GM18858 (cell line): Measurements from ENCODE around the gene AP1S3.
"Not testable (repeated sequence)": the region's sequence is repeated elsewhere in the genome, so short reads cannot be mapped to it uniquely, and the experiment has no call there.

Experiments
- ATAC-seq: cut with Tn5 transposase; IDR thresholded peaks from one replicate; pipeline ENCODE4 v1.9.1; 2021; ENCODE audit not compliant: unreplicated experiment

The AP1S3 gene

DNA sequence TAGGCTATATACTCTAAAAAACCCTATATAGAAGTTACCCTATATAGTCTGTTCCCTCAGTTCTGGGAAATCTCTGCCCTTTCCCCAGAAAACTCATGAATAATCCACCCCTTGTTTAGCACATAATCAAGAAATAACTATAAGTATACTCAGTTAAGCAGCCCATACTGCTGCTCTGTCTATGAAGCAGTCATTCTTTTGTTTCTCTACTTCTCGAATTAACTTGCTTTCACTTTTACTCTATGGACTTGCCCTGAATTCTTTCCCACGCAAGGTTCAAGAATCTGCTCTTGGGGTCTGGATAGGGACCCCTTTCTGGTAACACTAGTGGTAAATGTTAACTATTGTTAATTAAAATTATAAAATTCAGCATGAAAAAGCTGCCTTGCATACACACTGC is 17.4 kb upstream of the AP1S3 start:
- ATAC-seq, result peak; percentile 70

DNA sequence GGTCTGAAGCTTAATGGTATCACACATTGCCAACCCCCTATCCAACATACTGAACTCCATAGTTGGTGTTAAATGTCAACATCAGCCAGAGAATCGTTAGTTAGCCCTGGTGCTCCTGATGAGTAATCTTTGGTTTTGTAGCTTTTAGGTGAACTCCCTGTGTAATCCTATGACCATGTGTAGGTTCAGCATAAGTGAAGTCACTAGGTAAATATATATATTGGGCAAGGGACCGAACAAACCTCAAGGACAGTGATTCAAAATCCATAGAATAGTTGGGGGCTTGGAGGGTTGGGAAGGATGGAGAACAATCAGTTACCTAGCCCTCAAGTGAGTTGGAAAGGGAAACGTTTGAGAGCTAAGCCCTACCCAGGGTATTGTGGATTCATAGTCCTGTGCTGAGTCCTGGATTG is 16.0 kb upstream of the AP1S3 start:
- no peak for ATAC-seq

DNA sequence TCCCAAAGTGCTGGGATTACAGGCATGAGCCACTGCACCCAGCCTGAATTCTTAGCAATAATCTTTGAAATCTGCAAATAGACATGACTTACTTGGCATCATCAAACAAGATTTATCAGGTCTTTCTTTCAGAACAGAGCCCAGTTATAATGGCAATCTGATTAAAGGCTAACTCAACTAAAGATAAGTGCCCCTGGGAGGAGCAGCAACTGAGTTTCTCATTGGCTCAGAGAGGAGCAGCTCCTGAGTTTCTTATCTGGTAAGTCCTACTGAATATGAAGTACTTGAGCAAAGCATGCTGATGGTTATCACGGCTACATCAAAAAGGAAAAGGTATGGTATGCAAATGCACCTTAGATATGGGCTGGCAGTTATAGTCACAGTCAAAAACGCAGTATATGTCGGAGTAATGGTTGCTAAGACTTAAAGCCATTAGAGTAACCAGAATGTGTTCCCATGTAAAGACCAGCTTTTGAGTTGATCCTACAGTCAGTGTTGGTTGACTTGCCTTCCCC is 15.0 kb upstream of the AP1S3 start:
- ATAC-seq, result no peak

DNA sequence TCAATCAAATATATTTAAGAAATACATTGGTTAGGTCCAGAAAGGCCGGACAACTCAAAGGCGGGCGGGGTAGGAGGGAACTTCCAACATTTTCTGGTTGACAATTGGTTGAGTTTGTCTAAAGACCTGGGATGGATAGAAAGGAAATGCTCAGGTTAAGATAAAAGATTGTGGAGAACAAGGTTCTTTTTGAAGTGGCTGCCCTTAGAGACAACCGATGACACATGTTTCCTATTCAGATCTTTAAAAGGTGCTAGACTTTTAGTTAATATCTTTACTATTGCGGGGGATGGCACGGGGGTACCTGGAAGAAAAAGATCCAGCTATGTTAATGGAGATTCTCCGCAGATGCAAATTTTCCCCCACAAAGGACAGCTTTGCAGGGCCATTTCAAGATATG is 10.0 kb upstream of the AP1S3 start:
- ATAC-seq, result no peak

DNA sequence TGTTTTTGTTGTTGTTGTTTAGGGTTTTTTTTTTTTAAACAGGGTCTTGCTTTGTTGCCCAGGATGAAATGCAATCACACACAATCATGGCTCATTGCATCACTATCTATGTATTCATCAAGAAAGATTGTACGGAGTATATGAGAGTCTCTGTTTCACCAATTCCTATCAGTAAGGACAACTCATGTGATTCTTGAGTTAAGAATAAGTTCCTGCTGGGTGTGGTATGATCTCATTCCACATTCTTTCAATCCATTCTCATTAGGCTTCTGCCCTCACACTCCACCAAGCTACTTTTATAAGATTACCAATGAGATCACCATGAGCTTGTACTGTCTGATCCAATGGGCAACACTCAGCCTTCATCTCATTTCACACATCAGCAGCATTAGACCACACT is 9.1 kb upstream of the AP1S3 start:
- ATAC-seq, result no peak

DNA sequence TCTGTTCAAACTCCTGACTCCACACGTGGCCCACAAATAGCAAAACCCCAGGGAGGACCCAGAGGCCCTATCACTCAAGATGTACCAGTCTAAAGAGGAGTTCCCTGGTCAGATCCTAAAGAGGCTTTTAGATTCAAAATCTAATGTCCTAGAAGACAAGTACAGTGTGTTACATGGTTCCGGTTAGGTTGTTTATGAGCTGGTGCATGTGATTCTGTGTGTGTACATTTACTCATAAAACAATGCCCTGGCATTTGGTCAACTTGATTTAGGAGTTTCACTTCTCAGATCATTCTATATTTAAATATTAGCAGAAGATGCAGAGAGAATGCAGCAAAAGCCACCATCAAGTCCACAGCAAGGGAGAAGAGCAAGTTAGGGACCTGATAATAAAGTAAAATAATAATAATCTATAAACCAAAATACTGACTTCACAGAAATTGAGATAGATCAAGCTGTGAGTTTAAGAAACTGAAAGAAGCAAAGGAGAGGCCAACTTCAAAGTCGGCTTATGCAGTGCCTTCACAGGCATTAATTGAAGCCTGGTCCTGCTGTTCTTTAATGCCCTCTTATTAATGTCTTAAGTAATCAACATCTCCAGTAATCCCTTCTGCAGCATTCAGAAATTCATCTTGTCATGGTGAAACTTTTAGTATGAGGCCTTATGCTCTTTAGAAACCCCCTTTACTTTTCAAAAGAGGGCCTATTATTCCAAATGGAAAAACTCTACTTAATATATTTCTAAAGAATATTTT is 4.2 kb upstream of the AP1S3 start:
- no peak for ATAC-seq

DNA sequence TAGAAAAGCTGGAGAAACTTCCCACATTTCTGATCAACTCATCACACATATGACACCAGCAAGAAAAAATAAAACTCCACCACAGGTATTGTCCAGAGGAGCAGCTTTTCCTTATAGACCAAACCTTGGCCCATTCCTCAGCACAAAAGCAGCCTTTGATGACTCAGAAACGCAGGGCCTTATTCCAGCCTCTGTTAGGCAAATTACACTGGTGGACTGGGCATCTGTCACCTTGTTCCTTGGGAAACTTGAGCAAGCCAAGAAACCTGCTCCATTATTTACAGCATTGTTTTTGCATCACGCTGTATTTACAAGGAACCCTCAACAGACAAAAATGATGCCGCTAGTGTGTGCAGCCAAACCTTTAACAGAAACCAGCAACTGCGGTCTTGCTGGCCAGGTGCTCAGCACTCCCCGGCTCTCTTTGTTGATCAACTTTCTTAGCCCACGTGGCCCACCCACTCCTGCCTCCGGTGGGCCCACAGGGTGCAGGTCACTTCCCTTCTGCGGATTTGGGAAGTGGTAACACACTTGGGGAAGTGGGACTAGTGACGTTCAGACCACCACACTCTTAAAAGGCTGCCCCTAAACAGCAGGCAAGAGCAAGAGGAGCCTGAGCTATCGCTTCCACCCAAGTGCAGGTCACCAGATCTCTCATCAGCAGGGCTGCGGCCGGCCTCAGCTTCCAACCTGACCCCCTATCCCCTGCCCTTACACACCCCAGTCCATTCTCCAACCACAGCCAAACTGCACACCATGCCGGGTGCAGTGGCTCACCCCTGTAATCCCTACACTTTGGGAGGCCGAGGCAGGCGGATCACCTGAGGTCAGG is 1.5 kb downstream of the AP1S3 start:
- ATAC-seq, result peak; percentile 67

DNA sequence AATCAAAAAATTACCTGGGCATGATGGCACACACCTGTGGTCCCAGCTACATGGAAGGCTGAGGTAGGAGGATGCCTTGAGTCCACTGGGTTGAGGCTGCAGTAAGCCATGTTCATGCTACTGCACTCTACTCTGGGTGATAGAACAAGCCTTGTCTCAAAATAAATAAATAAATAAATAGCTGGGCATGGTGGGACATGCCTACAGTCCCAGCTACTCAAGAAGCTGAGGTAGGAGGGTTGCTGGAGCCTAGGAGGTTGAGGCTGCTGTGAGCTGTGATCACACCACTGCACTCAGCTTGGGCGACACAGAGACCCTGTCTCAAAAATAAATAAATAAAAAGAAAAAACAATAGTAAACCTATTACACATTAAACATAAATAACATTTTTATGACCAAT is 3.0 kb downstream of the AP1S3 start:
- ATAC-seq, result no peak

DNA sequence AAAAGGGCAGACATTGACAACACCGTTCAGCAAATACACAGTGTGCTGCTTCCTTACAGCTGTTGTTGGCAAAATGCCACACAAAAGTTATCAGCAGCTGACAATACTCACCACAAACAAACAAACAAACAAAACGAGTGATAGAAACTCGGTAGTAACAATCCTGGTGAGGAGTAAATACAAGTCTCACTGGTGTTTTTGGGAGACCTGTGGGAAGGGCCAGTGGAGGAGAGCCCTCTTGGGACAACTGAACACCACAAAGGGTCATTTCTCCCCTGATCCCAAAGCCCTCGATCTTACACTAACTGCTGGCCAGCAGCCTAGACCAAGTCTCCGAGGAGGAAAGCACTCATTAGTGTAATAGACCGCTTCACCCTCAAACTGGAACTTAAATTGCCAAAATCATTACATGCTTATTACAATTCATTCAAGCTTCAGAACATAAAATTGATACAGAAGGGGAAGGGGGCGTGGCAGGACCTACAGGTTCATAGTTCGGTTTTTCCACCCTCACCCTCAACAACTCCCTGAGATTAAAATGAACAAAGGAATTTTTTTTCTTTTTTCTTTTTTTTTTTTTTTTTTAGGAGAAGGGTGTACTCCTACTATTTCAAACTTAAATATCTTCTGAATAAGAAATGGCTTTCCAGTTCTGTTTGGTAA is 5.0 kb downstream of the AP1S3 start:
- no peak for ATAC-seq

DNA sequence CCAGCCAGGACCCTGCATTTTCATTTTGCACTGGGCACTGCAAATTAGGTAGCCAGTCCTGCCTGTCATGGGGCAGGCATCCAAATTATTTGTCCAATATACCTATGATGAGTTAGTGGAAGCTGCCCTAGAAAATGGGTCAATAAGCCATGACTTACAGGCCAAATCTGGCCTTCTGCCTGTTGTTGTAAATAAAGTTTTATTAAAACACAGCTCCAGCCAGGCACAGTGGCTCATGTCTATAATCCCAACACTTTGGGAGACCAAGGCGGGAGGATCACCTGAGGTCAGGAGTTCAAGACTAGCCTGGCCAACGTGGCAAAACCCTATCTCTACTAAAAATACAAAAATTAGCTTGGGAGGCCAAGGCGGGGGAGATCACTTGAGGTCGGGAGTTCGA is 8.3 kb downstream of the AP1S3 start:
- ATAC-seq, result no peak

DNA sequence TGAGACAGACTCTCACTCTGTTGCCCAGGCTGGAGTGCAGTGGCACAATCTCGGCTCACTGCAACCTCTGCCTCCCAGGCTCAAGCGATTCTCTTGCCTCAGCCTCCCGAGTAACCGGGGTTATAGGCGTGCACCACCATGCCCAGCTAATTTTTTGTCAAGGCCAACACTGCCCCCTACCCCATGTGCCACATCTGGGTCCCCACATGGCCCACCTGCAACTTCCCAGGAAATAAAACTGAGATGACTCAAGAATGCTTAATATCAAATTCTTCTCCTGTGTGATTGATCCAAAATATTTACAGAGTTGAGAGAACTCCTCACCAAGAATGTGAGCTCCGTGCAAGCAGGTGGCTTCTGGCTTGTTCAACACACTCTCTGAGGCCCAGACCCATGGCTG is 9.1 kb downstream of the AP1S3 start:
- no peak for ATAC-seq

DNA sequence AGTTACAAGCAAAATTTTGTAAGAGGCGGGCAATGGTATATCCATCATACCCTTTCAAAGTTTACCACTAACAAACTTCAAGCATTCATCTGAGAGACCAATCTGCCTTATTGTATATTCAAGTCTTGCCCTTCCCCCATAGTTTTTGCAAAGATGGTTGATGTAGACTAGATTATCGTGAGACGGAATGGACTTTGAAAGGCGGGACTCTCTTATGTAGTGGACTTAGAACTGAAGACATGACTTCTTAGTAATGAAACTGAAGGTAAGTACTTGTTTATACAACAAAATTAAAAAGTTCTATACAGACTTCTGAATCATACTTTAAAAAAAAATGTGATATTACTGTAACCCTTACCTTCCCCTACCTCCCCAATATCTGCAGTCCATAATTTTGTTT is 10.4 kb downstream of the AP1S3 start:
- ATAC-seq, result no peak

DNA sequence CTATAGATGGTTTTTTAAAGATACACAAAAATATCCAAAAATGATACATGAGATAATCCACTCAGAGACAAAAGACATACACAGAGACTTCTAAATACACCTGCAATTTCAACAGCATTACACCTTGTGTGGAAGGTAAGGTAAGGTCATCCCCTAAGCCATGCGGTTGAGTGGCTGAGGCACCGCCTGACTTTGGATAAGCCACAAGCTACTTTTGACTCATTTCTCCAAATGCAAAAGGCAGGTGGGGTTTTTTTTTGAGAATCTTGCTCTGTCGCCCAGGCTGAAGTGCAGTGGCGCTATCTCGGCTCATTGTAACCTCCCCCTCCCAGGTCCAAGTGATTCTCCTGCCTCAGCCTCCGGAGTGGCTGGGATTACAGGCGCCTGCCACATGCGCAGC is 13.1 kb downstream of the AP1S3 start:
- no peak for ATAC-seq

DNA sequence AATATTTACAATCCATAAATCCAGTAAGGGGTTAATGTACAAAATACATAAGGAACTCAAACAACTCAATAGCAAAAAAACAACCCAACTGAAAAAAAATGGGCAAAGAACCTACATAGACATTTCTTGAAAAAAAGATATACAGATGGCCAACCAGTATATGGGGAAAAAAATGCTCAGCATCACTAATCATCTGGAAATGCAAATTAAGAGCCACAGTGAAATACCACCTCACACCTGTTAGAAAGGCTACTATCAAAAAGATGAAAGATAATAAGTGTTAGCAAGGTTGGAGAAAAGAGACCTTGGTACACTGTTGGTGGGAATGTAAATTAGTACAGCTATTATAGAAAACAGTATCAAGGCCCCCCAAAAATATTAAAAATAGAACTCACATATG is 14.6 kb downstream of the AP1S3 start:
- ATAC-seq, result peak; percentile 52

DNA sequence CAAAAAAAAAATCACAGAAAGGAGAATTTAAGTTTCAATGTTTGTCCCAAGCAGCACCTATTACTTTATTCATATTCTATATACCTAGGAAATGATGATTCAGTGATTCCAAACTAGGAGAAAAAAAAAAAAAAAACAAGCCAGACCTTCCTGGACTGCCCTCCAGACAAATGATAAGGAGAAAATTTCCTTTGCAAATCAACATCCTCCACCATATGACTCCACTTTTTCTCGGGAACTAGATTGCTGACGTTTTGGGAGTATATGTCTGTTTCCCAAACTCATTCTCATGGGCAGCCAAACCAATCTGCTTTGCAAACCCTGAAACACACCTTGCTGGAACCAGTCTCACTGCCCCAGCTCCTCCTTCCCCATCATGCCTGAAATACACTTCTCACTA is 16.8 kb downstream of the AP1S3 start:
- ATAC-seq, result no peak

DNA sequence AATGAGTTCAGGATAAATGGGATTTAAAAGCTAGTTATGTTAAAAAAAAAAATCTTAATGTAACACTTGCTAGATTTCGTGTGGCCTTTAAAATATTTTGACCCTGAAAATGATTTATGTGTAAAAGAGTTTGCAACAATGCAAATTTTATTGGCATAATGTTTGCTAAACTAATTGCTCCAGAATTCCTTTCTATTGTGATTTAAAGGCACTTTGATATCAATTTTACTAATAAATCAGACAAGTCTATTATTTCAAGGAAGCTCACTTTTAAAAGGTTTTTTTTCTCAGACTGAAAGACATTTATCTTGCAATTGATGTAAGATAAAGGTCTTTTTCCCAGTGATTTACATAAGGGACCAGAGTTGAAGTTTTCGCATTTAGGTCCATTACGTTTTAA is 17.5 kb downstream of the AP1S3 start:
- ATAC-seq, result no peak

DNA sequence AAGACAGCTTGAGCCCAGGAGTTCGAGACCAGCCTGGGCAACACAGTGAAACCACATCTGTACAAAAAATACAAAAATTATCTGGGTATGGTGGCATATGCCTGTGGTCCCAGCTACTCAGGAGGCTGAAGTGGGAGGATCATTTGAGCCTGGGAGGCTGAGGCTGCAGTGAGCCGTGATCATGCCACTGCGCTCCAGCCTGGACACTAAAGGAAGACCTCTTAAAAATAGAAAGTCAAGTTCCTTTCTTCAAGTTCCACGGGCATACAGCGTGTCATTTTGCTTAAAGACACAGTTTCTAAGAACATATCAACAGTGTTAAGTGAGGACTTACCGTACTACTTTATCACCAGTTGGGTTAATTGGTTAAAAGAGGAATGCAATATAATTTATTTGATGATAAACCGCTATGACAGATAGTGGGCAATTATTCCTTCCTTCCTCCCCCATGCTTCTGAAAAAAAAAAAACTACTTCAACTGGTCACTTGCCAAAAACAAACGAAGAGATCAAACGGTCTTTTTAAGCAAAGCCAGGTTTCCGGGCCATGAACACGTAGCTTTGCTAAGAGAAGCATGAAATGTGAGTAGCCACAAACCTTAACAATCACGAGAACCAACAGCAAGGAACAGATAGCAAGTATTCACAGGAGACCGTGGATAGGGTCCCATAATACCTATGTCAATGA is 21.4 kb downstream of the AP1S3 start:
- ATAC-seq, result no peak

DNA sequence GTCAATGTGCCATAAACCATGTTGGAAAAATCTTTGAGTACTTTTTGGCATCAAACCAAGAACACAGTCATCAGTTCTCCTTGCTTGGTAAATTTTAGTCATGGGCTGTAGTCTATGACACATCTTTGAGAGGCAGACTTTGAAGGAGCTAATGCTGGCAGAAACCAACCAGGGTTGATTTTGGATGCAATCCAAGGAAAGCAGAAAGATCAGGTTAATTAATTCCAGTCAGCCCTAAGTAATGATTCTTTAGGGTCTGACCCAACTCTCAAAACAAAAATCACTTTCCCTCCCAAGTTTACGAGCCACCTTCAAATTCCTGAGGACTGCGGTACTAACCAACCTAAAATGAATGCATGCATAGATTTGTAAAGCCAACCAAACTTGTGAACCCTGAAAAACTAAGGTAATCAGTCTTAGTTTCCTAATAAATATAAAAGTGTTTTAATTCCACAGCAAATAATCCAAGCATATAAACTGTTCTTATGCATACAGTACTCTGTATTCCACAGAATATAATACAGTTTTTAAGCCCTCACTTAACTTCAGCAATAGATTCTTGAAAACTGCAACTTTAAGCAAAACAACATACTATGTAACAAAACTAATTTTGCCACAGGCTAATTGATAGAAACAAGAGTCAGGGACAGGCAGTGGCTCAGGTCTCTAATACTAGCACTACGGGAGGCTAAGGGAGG is 22.0 kb downstream of the AP1S3 start:
- no peak for ATAC-seq

DNA sequence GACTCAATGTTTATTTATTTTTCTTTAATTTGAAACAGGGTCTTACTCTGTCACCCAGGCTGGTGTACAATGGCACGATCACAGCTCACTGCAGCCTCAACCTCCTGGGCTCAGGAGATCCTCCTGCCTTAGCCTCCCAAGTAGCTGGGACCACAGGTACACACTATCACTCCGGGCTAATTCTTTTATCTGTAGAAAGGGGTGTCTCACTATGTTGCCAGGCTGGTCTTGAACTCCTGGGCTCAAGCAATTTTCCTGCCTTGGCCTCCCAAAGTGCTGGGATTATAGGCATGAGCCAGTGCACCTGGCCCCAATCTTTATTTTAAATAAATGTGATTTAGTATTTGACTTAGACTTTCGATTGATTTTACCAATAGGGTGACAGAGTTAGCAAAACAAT is 22.6 kb downstream of the AP1S3 start:
- ATAC-seq, result not testable (repeated sequence)

DNA sequence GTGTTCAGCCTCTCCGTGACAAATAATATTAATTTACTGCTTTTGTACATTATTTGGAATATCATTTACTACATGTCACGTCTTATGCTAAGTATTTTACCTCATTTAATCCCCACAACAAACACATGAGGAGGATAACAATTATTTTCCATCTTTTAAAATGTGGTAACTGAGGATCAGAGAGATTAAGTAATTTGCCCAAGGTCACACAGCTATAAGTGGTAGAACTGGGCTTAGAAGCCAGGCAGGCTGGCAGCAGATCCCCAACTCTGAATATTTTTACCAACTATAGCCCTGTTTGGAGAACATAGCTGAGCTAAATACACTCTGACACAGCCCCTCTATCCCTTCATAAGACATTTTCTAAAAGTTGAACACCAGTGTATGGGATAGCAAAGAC is 24.1 kb downstream of the AP1S3 start:
- ATAC-seq, result no peak

DNA sequence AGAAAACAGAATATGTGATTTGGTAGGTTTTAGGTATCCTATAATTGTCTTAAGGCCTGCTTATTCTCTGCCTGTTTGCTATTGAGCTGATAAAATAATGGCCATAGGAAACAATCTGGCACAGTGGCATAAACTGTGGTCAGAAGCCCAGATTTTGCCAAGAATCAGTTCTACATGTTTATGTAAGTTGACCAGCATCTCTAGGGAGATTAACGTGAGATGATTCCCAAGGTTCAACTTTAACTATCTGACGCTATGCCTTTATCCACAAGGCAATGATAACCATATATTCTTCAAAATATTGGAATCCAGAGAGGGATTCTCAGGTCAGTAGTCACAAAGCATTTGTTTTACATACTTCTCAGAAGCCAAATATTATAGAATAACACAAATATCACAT is 25.6 kb downstream of the AP1S3 start:
- ATAC-seq, result no peak
